IMR-90 (cell line): ENCODE measurements around the gene COX6B2. TPM values are rescaled to one million over a fixed set of nuclear protein-coding genes. Genes with fewer than 3 reads are reported as not detected.
"Not testable (repeated sequence)": the region's sequence is repeated elsewhere in the genome, so short reads cannot be mapped to it uniquely, and the experiment has no call there.

Experiments used
- ATAC-seq: fragments of 200-7000 bp; cut with Tn5 transposase; 2 replicates; pipeline ENCODE4 v1.9.1; 2020; ENCODE audit warnings: low read depth, mild to moderate bottlenecking, moderate library complexity
- BruUV-seq: library from RNA; stranded (reverse); fragments of 400-500 nt; replicated peaks from 2 replicates; lab custom pipeline; 2021; lab: Mats Ljungman, UMichigan
- CTCF ChIA-PET: fragments of 300-600 bp; formaldehyde crosslinking; extraction: SDS; loops from one replicate; lab custom pipeline; 2021; ENCODE audit warnings: antibody characterized with exemption; lab: Yijun Ruan, JAX
- POLR2A ChIA-PET: fragments of 300-600 bp; sonication (Branson Sonifier 250); formaldehyde crosslinking; loops from one replicate; lab custom pipeline; 2022; ENCODE audit warnings: antibody characterized with exemption; ENCODE audit not compliant: unreplicated experiment; lab: Charles Lee
- DNase-seq: peaks from one replicate; pipeline ENCODE4 v3.0.0; 2013
- H2AFZ ChIP-seq: replicated peaks from 2 replicates; pipeline ENCODE3; 2013; ENCODE audit warnings: low read length, mild to moderate bottlenecking; ENCODE audit not compliant: poor library complexity
- H2AK5ac ChIP-seq: 2 replicates; pipeline ENCODE4 v1.6.1; 2013; ENCODE audit warnings: low read depth, low read length, inconsistent platforms
- H2AK9ac ChIP-seq: replicated peaks from 2 replicates; pipeline ENCODE3; 2013; ENCODE audit warnings: mild to moderate bottlenecking, low read depth, low read length, moderate library complexity; ENCODE audit not compliant: poor library complexity
- H2BK120ac ChIP-seq: 2 replicates; pipeline ENCODE4 v1.6.1; 2013; ENCODE audit warnings: low read depth, low read length, inconsistent platforms
- H2BK15ac ChIP-seq: 3 replicates; pipeline ENCODE4 v1.6.1; 2013; ENCODE audit warnings: low read depth, low read length, inconsistent platforms
- H2BK20ac ChIP-seq: 2 replicates; pipeline ENCODE4 v1.6.1; 2013; ENCODE audit warnings: low read depth, mild to moderate bottlenecking, inconsistent platforms, low read length, moderate library complexity
- H2BK5ac ChIP-seq: 2 replicates; pipeline ENCODE4 v1.6.1; 2013; ENCODE audit warnings: mild to moderate bottlenecking, low read depth, low read length, inconsistent platforms; ENCODE audit not compliant: poor library complexity, severe bottlenecking
- H3K14ac ChIP-seq: replicated peaks from 2 replicates; pipeline ENCODE4 v1.6.1; 2013; ENCODE audit warnings: low read depth, low read length, inconsistent platforms
- H3K18ac ChIP-seq: 2 replicates; pipeline ENCODE4 v1.6.1; 2013; ENCODE audit warnings: low read depth, low read length, control low read depth
- H3K23ac ChIP-seq: 2 replicates; pipeline ENCODE4 v1.6.1; 2013; ENCODE audit warnings: low read depth, low read length, inconsistent platforms
- H3K27ac ChIP-seq: 2 replicates; pipeline ENCODE4 v1.5.1; 2013; ENCODE audit warnings: mild to moderate bottlenecking, control low read depth, low read length; ENCODE audit not compliant: insufficient read depth
- H3K27me3 ChIP-seq: 2 replicates; pipeline ENCODE4 v1.6.1; 2013; ENCODE audit warnings: low read length; ENCODE audit not compliant: control insufficient read depth, insufficient read depth
- H3K36me3 ChIP-seq: 2 replicates; pipeline ENCODE4 v1.6.1; 2013; ENCODE audit warnings: low read length, mixed read lengths; ENCODE audit not compliant: control insufficient read depth, insufficient read depth
- H3K4ac ChIP-seq: 2 replicates; pipeline ENCODE4 v1.6.1; 2013; ENCODE audit warnings: low read depth, low read length, inconsistent platforms
- H3K4me1 ChIP-seq: 2 replicates; pipeline ENCODE4 v1.6.1; 2013; ENCODE audit warnings: low read length, mixed read lengths; ENCODE audit not compliant: control insufficient read depth, insufficient read depth
- H3K4me2 ChIP-seq: 2 replicates; pipeline ENCODE4 v1.6.1; 2013; ENCODE audit warnings: low read depth, mild to moderate bottlenecking, control low read depth, low read length, moderate library complexity
- H3K4me3 ChIP-seq: 2 replicates; pipeline ENCODE4 v1.5.1; 2013; ENCODE audit warnings: low read depth, mild to moderate bottlenecking, control low read depth, low read length, moderate library complexity; ENCODE audit not compliant: insufficient read depth
- H3K56ac ChIP-seq: 2 replicates; pipeline ENCODE4 v1.6.1; 2013; ENCODE audit warnings: low read length, inconsistent platforms; ENCODE audit not compliant: insufficient read depth; ENCODE audit errors: extremely low read depth
- H3K79me1 ChIP-seq, 2 experiments: 2 replicates each; pipeline ENCODE4 v1.6.1; 2013; ENCODE audit warnings: low read length in 2 of 2, inconsistent platforms in 1 of 2, low read depth in 1 of 2
- H3K9ac ChIP-seq: 2 replicates; pipeline ENCODE4 v1.6.1; 2013; ENCODE audit warnings: low read depth, low read length, control low read depth
- H3K9me1 ChIP-seq: 2 replicates; pipeline ENCODE4 v1.6.1; 2013; ENCODE audit warnings: low read length, inconsistent platforms; ENCODE audit not compliant: insufficient read depth
- H3K9me3 ChIP-seq: 2 replicates; pipeline ENCODE4 v1.6.1; 2013; ENCODE audit warnings: low read length; ENCODE audit not compliant: control insufficient read depth, insufficient read depth
- H4K20me1 ChIP-seq: 2 replicates; pipeline ENCODE4 v1.6.1; 2013; ENCODE audit warnings: low read length, inconsistent platforms; ENCODE audit not compliant: insufficient read depth
- H4K5ac ChIP-seq: 2 replicates; pipeline ENCODE4 v1.6.1; 2013; ENCODE audit warnings: mild to moderate bottlenecking, low read depth, low read length, control low read depth
- H4K8ac ChIP-seq, 2 experiments: 2 replicates each; pipeline ENCODE4 v1.6.1; 2013; ENCODE audit warnings: low read depth in 2 of 2, low read length in 2 of 2, control low read depth in 1 of 2, inconsistent platforms in 1 of 2
- H4K91ac ChIP-seq: 2 replicates; pipeline ENCODE4 v1.6.1; 2013; ENCODE audit warnings: low read depth, low read length, inconsistent platforms; ENCODE audit not compliant: insufficient read depth
- RFX5 ChIP-seq: IDR thresholded peaks from 2 replicates; pipeline ENCODE4 v1.8.0; 2012; ENCODE audit warnings: low read depth, mild to moderate bottlenecking, low read length, moderate library complexity
- WGBS, 2 experiments: methylation state at CpG; one replicate each; pipeline versions ENCODE4 v1.1.5 to v1.1.7; 2013; ENCODE audit warnings: missing lambda C conversion rate in 2 of 2; ENCODE audit not compliant: insufficient read length in 1 of 2; ENCODE audit errors: extremely low coverage in 2 of 2; 5-methylcytosine and 5-hydroxymethylcytosine counted together
- dilution Hi-C: fragments of 300-500 bp; cut with HindIII; formaldehyde crosslinking; loops from one replicate; pipeline ENCODE4 v1.14.3; 2018; ENCODE audit warnings: low sequenced_read_pairs; ENCODE audit not compliant: unreplicated experiment
- in situ Hi-C: fragments of 300-500 bp; cut with MboI; formaldehyde crosslinking; loops from 3 replicates; pipeline ENCODE4 v1.14.3; 2019; ENCODE audit warnings: low sequenced_read_pairs, inconsistent platforms, mixed read lengths
- intact Hi-C: fragments of 100-400 bp; cut with micrococcal nuclease; formaldehyde crosslinking; loops from 2 replicates; pipeline ENCODE4 v1.10.0; 2022
- polyA plus RNA-seq, 3 experiments: library from polyadenylated mRNA; depleted of rRNA; stranded (reverse); fragments of >200 nt; gene quantifications; 2 replicates each; pipeline ENCODE4 v1.2.3, GENCODE V29; 2012; ENCODE audit warnings: low replicate concordance in 1 of 3
- total RNA-seq: library from RNA; depleted of rRNA; stranded (reverse); fragments of >200 nt; gene quantifications from 2 replicates; pipeline ENCODE4 v1.2.3, GENCODE V29; 2012

COX6B2 gene
- total and polyA plus RNA-seq, 2 of the 4 experiments (the other 2 are of a cell fraction) = 0.19 TPM; not detected in 1

GRCh38 chr19:55328774-55329318 lies 25.7 kb downstream of the COX6B2 start:
- H2BK5ac ChIP-seq, H3K36me3 ChIP-seq, H2BK120ac ChIP-seq, H3K14ac ChIP-seq, H3K4me2 ChIP-seq, H3K27me3 ChIP-seq, H3K56ac ChIP-seq, POLR2A ChIA-PET, H2BK15ac ChIP-seq, DNase-seq, H4K91ac ChIP-seq, H3K18ac ChIP-seq, H3K9ac ChIP-seq, H3K9me1 ChIP-seq, H2AFZ ChIP-seq, H3K4me3 ChIP-seq, H3K27ac ChIP-seq, H3K79me1 ChIP-seq, H3K9me3 ChIP-seq, dilution Hi-C loops, in situ Hi-C loops, ATAC-seq, H3K23ac ChIP-seq, H3K4ac ChIP-seq, H2BK20ac ChIP-seq, intact Hi-C loops, H4K8ac ChIP-seq, H3K4me1 ChIP-seq, H4K5ac ChIP-seq, H2AK9ac ChIP-seq, H4K20me1 ChIP-seq, H2AK5ac ChIP-seq, BruUV-seq: not testable (repeated sequence)
- 83% methylated on average over 1 of the region's 4 CpGs; no CpG with 5 or more reads in 1 of the 2 experiments for WGBS, 2 experiments
- peak; percentile 91 for TF ChIP-seq RFX5
- CTCF ChIA-PET = interaction anchor here (0.7 kb wide), 1 partner anchor 779 kb away, joined by 4 read pairs; no protein-coding TSS in a partner anchor
